Omental fat pad (tissue), 4 donors: ENCODE measurements around the gene TMEM61. TPM values are rescaled to one million over a fixed set of nuclear protein-coding genes. Genes with fewer than 3 reads are reported as not detected.
"Not testable (repeated sequence)": the region's sequence is repeated elsewhere in the genome, so short reads cannot be mapped to it uniquely, and the experiment has no call there.

Experiments used
- ATAC-seq: fragments of 150-250 bp; one replicate; pipeline ENCODE4 v1.9.1; 2016; ENCODE audit warnings: mild to moderate bottlenecking, moderate library complexity; ENCODE audit not compliant: low FRiP score
- DNase-seq: peaks from one replicate; pipeline ENCODE4 v3.0.0-alpha.2; 2019; ENCODE audit warnings: low spot score
- CTCF ChIP-seq, 3 donors: fragments of 450-650 bp; IDR thresholded peaks; one replicate each; pipeline ENCODE4 v1.5.1; 2016 to 2017; ENCODE audit warnings: antibody characterized with exemption in 3 of 3, mild to moderate bottlenecking in 3 of 3, moderate library complexity in 2 of 3
- total RNA-seq, 4 donors: library from RNA; depleted of rRNA; stranded (reverse); fragments of >200 nt; gene quantifications; one replicate each; pipeline ENCODE4 v1.1.0, GENCODE V29; 2016

Gene TMEM61
- total RNA-seq, 4 donors from 2014 or later = not detected

- DNase-seq (no peak), ATAC-seq (no peak)
Measured at GRCh38 chr1:55018395-55018794, 38.0 kb downstream of the TMEM61 start.

DNA sequence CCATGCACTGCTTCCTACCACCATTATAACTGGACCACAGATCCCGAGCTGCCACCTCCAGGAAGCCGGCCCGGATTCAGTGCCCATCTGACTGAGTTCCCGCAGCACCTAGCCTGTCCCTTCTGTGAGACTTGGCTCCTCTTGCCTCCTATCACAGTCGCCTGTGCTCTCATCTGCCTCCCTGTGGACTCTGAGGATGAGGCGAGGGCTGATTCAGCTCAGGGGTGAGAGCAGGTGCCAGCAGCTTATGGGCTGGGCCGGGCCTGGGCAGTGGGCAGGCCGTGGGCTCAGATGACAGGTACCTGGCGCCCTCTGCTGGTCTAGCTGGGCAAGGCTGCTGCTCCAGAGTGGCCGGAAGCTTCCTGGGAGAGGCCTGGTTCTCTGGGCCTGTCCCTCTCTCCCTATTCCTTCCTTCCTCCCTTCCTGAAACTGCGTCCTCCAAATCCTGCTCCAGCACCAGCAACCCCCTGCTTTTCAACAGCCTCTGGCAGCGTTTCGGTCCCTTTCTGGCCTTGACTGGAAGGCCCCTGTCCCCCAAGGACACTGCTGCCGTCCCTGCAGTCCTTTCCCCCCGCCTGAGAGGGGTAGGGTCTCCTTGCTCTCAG, 41.6 kb downstream of the TMEM61 start:
- peak in 1 of 3 donors; percentile 49 for TF ChIP-seq CTCF (IDR thresholded peaks at IDR 0.05)
- ATAC-seq (peak; percentile 99), DNase-seq (peak; percentile 76)

More at GRCh38 chr1:55018395-55018794, 38.0 kb downstream of the TMEM61 start:
- no peak for TF ChIP-seq CTCF (IDR thresholded peaks at IDR 0.05)

GRCh38 chr1:55024163-55024562, 43.7 kb downstream of the TMEM61 start:
- ATAC-seq, DNase-seq: not testable (repeated sequence)

GRCh38 chr1:55026682-55027081, 46.3 kb downstream of the TMEM61 start:
- DNase-seq, ATAC-seq: not testable (repeated sequence)

DNA sequence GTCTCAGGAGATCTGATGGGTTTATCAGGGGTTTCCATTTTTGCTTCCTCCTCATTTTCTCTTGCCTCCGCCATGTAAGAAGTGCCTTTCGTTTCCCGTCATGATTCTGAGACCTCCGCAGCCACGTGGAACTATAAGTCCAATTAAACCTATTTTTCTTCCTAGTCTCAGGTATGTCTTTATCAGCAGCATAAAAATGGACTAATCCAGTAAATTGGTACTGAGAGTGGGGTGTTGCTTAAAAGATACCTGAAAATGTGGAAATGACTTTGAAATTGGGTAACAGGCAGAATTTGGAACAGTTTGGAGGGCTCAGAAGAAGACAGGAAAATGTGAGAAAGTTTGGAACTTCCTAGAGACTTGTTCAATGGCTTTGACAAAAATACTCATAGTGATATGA, 50.7 kb downstream of the TMEM61 start:
- ATAC-seq, DNase-seq: not testable (repeated sequence)

DNA sequence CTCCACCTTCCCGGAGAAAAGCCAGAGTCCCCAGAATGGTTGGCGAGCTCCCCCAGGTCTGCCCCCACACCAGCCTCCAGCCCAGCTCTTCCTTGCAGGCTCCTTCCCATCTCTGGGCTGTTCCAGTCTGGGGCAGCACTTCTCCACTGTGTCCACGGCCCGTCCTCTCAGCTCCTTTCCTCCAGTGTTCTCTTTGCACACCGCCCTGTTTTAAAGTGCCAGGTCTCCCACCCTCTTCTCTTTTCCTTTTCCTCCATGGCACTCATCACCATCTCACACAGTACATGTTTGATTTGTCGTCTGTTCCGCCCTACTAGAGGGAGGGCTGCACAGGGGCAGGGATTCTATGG, 52.8 kb downstream of the TMEM61 start:
- ATAC-seq = no peak
- no peak for DNase-seq
- no peak for TF ChIP-seq CTCF (IDR thresholded peaks at IDR 0.05)

DNA sequence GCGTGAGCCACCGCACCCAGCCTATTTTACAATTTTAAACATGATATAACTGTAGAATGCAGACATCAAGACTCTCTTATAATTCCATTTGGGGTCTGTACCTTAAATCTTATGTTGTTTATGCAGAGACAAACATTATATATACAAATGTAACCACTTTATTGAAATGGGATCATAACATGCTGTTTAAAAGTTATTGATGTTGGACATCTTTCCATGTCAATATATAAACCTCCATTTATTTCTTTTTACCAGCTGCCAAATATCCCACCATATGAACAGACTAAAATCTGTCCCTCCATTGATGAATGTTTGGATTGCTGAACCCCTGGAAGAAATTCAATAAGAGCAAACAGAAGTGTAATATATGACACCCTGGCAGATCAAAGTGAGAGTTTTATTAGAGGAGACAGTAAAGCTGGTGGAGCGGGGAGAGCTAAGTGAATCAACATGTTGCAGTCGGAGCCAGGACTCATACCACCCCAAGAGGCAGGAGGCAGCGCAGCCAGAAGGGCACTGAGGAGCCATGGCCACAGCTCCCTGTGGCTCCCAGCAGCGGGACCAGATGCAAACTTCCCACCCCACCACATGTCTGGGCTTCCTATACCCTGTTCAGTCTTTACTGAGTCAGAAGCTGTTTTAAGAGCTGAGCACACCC, 54.2 kb downstream of the TMEM61 start:
- DNase-seq = no peak
- no peak for ATAC-seq
- no peak for TF ChIP-seq CTCF (IDR thresholded peaks at IDR 0.05)

- TF ChIP-seq CTCF (IDR thresholded peaks at IDR 0.05) = no peak
- DNase-seq = no peak
- ATAC-seq = no peak
Measured at GRCh38 chr1:55035904-55036303, 55.5 kb downstream of the TMEM61 start.
